HG02610 (cell line): ENCODE data around the gene MORN3.
"Not testable (repeated sequence)": the region's sequence is repeated elsewhere in the genome, so short reads cannot be mapped to it uniquely, and the experiment has no call there.

Experiments used
- ATAC-seq: cut with Tn5 transposase; IDR thresholded peaks from one replicate; pipeline ENCODE4 v1.9.1; 2021; ENCODE audit warnings: mild to moderate bottlenecking, moderate library complexity; ENCODE audit not compliant: unreplicated experiment

MORN3 gene

GRCh38 chr12:121692744-121693143 lies 23.3 kb upstream of the MORN3 start:
- not testable (repeated sequence) for ATAC-seq

- no peak for ATAC-seq
Observed at GRCh38 chr12:121689430-121689829, 20.0 kb upstream of the MORN3 start.

- no peak for ATAC-seq
Observed at GRCh38 chr12:121688966-121689365, 19.5 kb upstream of the MORN3 start.

GRCh38 chr12:121679661-121680197 lies 10.3 kb upstream of the MORN3 start:
- not testable (repeated sequence) for ATAC-seq

DNA sequence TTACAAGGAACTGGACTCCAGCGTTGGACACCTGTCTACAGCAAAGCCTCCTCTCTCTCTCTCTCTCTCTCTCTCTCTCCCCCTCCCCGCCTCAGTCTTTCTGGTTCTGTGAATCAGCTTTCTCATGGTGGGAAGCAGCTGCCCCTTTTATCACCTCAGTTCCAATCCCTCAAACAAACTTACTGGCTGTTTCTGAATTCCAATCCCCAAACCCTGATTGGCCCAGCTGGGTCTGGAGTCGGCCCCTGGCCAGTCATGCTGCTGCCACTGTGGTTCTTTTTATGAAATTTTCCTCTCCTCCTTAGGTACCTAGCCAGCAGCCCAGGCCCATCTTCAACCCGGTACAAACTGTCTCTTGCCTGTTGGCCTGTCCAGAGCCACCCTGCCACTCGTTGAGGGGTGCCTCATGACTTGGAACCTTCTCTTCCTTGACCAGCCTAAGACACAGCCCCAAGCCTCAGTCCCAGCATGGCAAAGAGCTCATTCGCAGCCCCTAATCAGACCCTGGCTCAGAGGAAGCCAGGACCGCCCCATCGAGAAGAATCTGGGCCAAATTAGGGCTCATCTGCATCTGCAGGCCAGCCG lies 9.4 kb upstream of the MORN3 start:
- ATAC-seq: no peak

DNA sequence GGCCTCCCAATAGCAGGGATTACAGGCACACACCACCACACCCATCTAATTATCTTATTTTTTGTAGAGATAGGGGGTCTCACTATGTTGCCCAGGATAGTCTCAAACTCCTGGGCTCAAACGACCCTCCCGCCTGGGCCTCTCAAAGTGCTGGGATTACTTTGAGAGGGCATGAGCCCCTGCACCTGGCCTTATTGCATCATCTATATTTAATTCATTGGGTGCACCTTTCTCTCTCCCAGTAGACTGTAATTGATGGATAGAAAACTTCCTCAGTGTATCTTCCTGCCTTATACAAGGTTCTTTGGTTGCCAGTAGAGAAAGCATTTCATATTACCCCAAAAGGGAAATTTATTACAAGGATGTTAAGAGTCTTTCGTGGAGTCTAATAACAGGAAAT lies 8.9 kb upstream of the MORN3 start:
- no peak for ATAC-seq

DNA sequence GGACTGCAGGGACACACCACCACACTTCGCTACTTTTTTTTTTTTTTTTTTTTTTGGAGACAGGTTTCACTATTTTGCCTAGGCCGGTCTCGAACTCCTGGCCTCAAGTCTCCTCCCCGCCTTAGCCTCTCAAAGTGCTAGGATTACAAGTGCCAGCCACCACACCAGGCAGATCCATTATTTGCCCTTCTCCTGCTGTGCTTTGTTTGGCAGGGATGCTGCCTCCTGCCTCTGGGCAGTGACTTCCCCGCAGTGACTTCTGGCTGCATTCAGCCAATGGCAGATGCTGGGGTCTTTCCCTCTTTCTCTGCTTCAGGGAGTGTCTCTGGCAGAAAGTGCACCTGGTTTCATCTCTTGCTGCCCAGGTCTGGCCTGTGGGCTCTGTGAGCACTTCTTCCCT lies 6.7 kb upstream of the MORN3 start:
- no peak for ATAC-seq

DNA sequence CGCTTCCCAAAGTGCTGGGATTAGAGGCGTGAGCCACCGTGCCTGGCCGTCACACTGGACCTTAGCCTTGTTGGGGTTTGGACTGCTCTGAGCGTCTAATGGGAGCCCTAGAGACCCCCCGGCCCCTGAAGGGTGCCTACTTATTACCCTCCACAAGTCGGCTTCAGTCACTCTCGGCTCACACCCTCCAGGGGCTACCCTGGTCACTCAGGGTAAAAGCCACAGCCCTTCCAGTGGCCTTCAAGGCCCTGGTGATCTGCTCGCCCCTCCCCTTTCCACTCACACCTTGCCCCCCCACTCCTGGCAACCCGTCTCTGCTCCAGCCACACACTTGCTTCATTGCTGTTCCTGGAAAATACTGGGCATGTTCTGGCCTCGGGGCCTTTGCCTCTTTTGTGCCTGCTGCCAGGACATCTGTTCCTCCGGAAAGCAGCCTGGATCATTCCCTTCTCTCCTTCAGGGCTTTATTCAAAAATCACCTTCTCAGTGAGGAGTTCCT lies 3.6 kb upstream of the MORN3 start:
- no peak for ATAC-seq

DNA sequence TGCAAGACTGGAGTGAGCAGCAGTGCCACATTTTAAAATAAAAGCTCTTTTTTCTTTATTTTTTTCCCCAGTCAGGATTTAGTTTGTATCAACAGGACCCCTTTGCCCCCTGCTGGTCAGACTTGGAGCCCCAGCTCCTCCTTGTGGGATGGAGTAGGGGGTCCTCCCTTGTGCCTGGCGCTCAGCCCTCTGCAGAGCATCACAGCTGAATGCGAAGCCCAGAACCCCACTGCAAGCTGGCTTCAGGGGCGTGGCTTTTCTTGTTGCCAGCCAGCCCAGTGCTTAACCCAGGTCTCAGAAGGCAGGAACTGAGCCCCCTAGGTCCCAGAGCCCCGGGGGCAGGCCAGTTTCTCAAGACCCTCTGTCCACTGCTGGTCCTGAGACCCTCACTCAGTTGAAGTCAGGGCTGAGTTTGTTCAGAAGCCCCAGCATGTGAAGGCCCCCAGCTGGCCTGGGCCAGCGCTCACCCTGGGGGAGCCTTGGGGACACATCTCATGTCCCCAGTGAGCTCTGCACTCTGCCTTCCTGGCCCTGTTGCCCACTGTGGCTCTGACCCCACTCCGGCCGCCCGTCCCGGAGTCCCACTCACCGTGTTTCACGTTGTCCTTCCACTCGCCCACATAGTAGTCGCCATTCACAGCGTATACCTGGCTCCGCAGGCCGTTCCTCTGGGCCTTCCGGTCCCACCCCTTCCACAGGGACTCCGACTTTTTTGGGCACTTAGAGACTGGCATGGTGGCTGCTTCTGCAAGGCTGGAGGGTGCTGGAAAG lies 519 bp downstream of the MORN3 start:
- ATAC-seq: no peak

DNA sequence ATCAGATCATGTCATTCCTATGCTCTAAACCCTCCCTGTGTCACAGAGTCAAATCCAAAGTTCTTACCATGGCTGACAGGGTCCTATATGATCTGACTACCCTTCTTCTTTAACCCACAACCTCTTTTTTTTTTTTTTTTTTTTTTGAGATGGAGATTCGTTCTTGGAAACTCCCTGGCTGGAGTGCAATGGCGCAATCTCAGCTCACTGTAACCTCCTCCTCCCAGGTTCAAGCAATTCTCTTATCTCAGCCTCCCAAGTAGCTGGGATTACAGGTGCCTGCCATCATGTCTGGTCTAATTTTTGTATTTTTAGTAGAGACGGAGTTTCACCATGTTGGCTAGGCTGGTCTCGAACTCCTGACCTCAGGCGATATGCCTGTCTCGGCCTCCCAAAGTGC lies 2.6 kb downstream of the MORN3 start:
- ATAC-seq: not testable (repeated sequence)

- ATAC-seq: no peak
Observed at GRCh38 chr12:121663610-121663929, 5.9 kb downstream of the MORN3 start.

GRCh38 chr12:121661353-121662105 lies 7.9 kb downstream of the MORN3 start:
- not testable (repeated sequence) for ATAC-seq

GRCh38 chr12:121657305-121658008 lies 12.0 kb downstream of the MORN3 start:
- ATAC-seq: no peak

DNA sequence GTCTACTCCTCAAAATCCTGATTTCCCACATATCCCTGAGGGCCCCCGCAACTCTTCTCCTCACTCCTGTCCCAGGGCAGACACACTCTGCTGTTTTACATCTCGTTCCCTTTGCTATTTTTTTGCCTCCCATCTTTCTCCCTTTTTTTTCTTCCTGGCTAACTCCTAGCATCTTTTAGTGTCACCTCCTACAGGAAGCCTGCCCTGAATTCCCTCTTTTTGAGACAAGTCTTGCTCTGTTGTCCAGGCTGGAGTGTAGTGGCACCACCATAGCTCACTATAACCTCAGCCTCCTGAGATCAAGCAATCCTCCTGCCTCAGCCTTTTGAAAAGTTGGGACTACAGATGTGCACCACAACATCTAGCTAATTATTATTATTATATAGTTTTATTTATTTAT lies 13.3 kb downstream of the MORN3 start:
- no peak for ATAC-seq

- no peak for ATAC-seq
Observed at GRCh38 chr12:121653999-121654398, 15.5 kb downstream of the MORN3 start.

DNA sequence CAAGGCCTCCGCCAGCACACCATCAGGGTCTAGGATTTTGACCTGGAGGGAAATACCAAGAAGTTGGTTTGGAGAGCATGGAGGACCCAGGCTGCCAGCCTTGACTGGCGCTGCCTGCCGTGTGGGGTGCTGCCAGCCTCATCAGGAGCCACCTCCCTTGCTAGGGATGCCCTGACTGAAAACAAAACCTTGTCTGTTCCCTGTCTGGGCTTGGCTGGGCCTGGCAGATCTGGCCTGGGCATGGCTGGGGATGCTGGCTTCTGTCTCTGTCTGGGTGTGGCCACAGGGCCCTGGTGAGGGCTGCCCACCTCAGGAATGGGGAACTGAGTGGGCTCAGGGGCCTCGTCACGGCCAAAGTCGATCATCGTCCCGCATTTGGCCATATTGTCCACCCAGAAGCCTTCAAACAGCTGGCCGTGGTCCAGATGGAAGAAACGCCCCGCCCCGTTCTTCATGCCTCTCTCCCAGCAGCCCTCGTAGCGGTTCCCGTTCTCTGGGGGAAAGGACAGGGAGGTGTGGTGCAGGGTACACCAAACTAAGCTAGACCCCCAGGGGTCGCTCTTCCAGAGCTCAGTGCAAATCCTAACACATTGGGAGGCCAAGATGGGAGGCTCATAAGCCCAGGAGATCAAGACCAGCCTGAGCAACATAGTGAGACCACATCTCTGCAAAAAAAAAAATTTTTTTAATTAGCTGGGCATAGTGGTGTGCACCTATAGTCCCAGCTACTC lies 16.5 kb downstream of the MORN3 start:
- ATAC-seq: no peak

GRCh38 chr12:121651320-121651719 lies 18.1 kb downstream of the MORN3 start:
- no peak for ATAC-seq

- no peak for ATAC-seq
Observed at GRCh38 chr12:121649819-121650353, 19.6 kb downstream of the MORN3 start.

DNA sequence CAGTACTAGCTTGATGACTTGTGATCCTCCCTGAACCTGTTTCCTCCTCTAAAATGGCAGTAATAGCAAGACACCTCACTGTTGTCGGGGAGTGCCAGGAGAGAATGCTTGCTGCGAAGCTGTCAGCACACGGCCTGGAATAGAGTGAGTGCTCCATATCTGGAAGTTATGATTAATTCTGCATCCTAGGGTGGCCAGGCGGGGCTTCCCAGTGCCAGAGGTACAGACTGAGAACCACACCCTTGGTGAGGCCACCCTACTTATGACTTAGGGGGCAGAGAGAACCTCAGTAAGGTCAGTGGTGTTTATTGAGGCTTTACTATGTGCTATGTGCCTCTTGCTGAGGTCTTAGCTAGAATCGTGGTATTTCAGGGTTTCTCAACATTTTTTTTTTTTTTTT lies 20.1 kb downstream of the MORN3 start:
- no peak for ATAC-seq

DNA sequence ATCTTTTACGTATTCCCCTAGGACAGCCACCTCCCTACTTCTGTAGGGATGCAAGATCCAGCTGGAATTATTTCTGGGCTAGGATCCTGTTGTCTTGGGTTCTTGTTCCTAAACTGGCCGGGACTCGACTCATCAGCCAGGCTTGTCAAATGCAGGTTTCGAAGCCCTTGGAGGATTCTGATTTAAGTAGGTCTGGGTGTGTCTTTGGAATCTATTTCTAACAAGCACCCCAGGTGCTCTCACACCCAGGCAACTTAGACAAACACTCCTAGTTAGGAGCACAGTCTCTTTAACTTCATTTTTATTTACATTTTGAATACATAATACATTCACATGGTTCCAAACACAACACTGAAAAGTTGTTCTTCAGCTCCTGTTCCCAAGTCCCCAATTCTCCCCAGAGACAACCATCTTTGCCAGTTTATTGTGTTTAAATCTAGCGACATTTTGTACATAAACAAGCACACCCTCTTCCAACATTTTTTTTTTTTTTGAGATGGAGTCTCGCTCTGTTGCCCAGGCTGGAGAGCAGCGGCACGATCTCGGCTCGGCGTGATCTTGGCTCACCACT lies 20.9 kb downstream of the MORN3 start:
- ATAC-seq: no peak
